ENCODE results near the gene RPS16. TPM values are rescaled to one million over a fixed set of nuclear protein-coding genes. Genes with fewer than 3 reads are reported as not detected.

Gene RPS16
- total and polyA plus RNA-seq, 2 of the 13 experiments (the other 11 are each of a cell fraction or from before 2014, with no cell fraction given), result 488 to 2,583 TPM

GRCh38 chr19:39480337-39481228, 44.8 kb upstream of the RPS16 start, which contains the start of gene TIMM50 (continued):
- TF ChIP-seq ZHX2 (IDR thresholded peaks at IDR 0.05; ENCODE audit: low read depth), result peak; percentile 44; the same call in 1 of the 2 replicates
- TF ChIP-seq ZHX2 (CRISPR knock-in tag; IDR thresholded peaks at IDR 0.05; ENCODE audit: borderline replicate concordance), result no peak
- TF ChIP-seq TCF12 (IDR thresholded peaks at IDR 0.05), result no peak
- TF ChIP-seq TCF12 (CRISPR knock-in tag; IDR thresholded peaks at IDR 0.05), result no peak
- no peak for TF ChIP-seq FOSL1 (CRISPR knock-in tag; IDR thresholded peaks at IDR 0.05; ENCODE audit: borderline replicate concordance)
- TF ChIP-seq ZMYM4 (CRISPR knock-in tag; IDR thresholded peaks at IDR 0.05), result peak; percentile 93
- no peak for TF ChIP-seq ZNF564 (CRISPR knock-in tag; IDR thresholded peaks at IDR 0.05)
- TF ChIP-seq ZBTB38 (CRISPR knock-in tag; IDR thresholded peaks at IDR 0.05), result 0 out of 2 replicates have a peak, but pooled peaks have one; percentile 55
- 0 out of 2 replicates have a peak, but pooled peaks have one; percentile 53 for TF ChIP-seq PAX8 (CRISPR knock-in tag; IDR thresholded peaks at IDR 0.05; ENCODE audit: borderline replicate concordance)
- TF ChIP-seq IRF2 (CRISPR knock-in tag; IDR thresholded peaks at IDR 0.05), result peak; percentile 90
- TF ChIP-seq FOXC1 (CRISPR knock-in tag; IDR thresholded peaks at IDR 0.05; ENCODE audit: borderline replicate concordance), result peak; percentile 32; the same call in 1 of the 2 replicates
- 0 out of 2 replicates have a peak, but pooled peaks have one; percentile 10 for TF ChIP-seq ZBTB26 (CRISPR knock-in tag; IDR thresholded peaks at IDR 0.05; ENCODE audit: borderline replicate concordance)
- TF ChIP-seq KLF9 (CRISPR knock-in tag; IDR thresholded peaks at IDR 0.05; ENCODE audit: low read depth), result peak; percentile 94
- peak; percentile 68; the same call in 1 of the 2 replicates for TF ChIP-seq CCDC6 (CRISPR knock-in tag; IDR thresholded peaks at IDR 0.05)
- TF ChIP-seq CBFB (CRISPR knock-in tag; IDR thresholded peaks at IDR 0.05), result peak; percentile 82
- TF ChIP-seq KLF6 (CRISPR knock-in tag; IDR thresholded peaks at IDR 0.05), result peak; percentile 79
- TF ChIP-seq ZNF430 (CRISPR knock-in tag; IDR thresholded peaks at IDR 0.05), result peak; percentile 78
- peak; percentile 82 for TF ChIP-seq ZFY (CRISPR knock-in tag; IDR thresholded peaks at IDR 0.05)
- TF ChIP-seq THRA (CRISPR knock-in tag; IDR thresholded peaks at IDR 0.05; ENCODE audit: borderline replicate concordance), result peak; percentile 59
- peak; percentile 70; the same call in 1 of the 2 replicates for TF ChIP-seq MAZ (IDR thresholded peaks at IDR 0.05; ENCODE audit: borderline replicate concordance, low read depth, low read length)
- TF ChIP-seq MAZ (CRISPR knock-in tag; IDR thresholded peaks at IDR 0.05; ENCODE audit: low read depth), result peak; percentile 91
- 0 out of 2 replicates have a peak, but pooled peaks have one; percentile 46 for TF ChIP-seq ZNF138 (CRISPR knock-in tag; IDR thresholded peaks at IDR 0.05; ENCODE audit: low read depth)

All from HepG2 (cell line).